ENCODE measurements around the gene ACOT12. TPM values are rescaled to one million over a fixed set of nuclear protein-coding genes. Genes with fewer than 3 reads are reported as not detected.

The ACOT12 gene
- total and polyA plus RNA-seq, 3 experiments from 2014 or later = not detected

DNA sequence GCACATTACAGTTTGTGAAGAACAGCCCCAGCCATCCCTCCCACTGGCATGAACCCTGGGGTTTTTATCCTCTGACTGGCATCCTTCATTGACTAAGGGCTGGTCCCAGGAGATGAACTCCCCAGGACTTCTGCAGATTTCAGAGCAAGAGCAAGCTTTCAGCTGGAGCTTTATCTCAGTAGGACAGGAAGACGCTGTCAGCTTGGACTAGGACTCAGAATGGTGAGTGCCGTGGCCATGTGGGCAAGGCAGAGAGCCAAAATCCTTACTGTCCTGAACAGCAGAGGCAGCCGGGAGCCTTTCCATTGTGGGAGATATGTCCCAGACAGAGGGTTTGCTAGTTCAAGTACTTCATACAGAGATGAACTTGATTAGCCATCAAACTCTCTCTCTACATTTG, 3.2 kb upstream of the ACOT12 start:
- Histone ChIP-seq H3K36me3 (ENCODE audit: insufficient read depth, low read length) (no peaks in the 10 kb centered on the region), H3K27ac (ENCODE audit: low read depth, low read length) (no peak overlapping the region), H3K4me1 (ENCODE audit: insufficient read depth, low read length) (no peaks in the 10 kb centered on the region), H3K4me3 (ENCODE audit: low read length) (no peak overlapping the region), H3K27me3 (ENCODE audit: insufficient read depth, low read length, poor library complexity, severe bottlenecking) (peaks cover 4% of the 10 kb centered on the region), H3K9me3 (ENCODE audit: low read length) (no peaks in the 10 kb centered on the region)
- ChIA-PET CTCF (no interaction called here), POLR2A (no interaction called here)
- Mint-ChIP-seq H3K4me3 (no peak overlapping the region), H3K36me3 (peaks cover 0 to 7% (median 0%) of the 10 kb centered on the region in 3 donors), H3K27me3 (peaks cover 68 to 69% of the 10 kb centered on the region in 2 donors), H3K9me3 (peaks cover 0 to 9% (median 5%) of the 10 kb centered on the region in 5 donors), H3K4me1 (peaks cover 0 to 10% (median 2%) of the 10 kb centered on the region in 3 donors), H3K27ac (no peak overlapping the region)
- no peak for DNase-seq

DNA sequence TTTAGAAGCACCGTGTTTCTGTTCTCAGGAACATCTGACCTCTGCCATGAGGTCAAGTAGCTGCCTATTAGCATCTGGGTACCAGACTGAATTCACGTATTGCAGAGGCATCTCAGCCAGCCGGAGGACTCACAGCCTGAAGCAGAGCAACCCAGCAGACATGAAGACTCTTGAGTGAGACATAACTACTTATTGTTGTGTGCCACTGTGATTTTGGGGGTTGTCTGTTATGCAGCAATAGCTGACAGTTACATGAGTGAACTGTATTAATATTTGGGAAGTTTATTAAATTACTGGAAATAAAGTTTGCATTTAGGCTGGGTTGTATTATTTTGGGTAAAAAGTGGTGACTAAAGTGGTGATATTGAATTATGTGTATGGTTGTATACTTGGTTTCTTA, 1.3 kb upstream of the ACOT12 start:
- Histone ChIP-seq H3K27me3 (ENCODE audit: insufficient read depth, low read length, poor library complexity, severe bottlenecking) (peaks cover 4% of the 10 kb centered on the region), H3K27ac (ENCODE audit: low read depth, low read length) (no peak overlapping the region), H3K36me3 (ENCODE audit: insufficient read depth, low read length) (no peaks in the 10 kb centered on the region), H3K9me3 (ENCODE audit: low read length) (no peaks in the 10 kb centered on the region), H3K4me3 (ENCODE audit: low read length) (no peak overlapping the region), H3K4me1 (ENCODE audit: insufficient read depth, low read length) (no peaks in the 10 kb centered on the region)
- Mint-ChIP-seq H3K27ac (no peak overlapping the region), H3K36me3 (peaks cover 0 to 3% (median 0%) of the 10 kb centered on the region in 3 donors), H3K4me1 (peaks cover 0 to 10% (median 2%) of the 10 kb centered on the region in 3 donors), H3K9me3 (peaks cover 0 to 5% (median 5%) of the 10 kb centered on the region in 5 donors), H3K27me3 (peaks cover 71 to 76% of the 10 kb centered on the region in 2 donors), H3K4me3 (no peak overlapping the region)
- DNase-seq = no peak
- ChIA-PET CTCF (no interaction called here), POLR2A (no interaction called here)

- ChIA-PET CTCF (no interaction called here), POLR2A (no interaction called here)
- Histone ChIP-seq H3K27ac (ENCODE audit: low read depth, low read length) (no peak overlapping the region), H3K36me3 (ENCODE audit: insufficient read depth, low read length) (no peaks in the 10 kb centered on the region), H3K4me3 (ENCODE audit: low read length) (no peak overlapping the region), H3K27me3 (ENCODE audit: insufficient read depth, low read length, poor library complexity, severe bottlenecking) (peaks cover 4% of the 10 kb centered on the region), H3K9me3 (ENCODE audit: low read length) (no peaks in the 10 kb centered on the region), H3K4me1 (ENCODE audit: insufficient read depth, low read length) (no peaks in the 10 kb centered on the region)
- Mint-ChIP-seq H3K4me3 (peak overlapping the region in 2 of 7 donors; percentile 9 to 15), H3K27me3 (peaks cover 58 to 73% of the 10 kb centered on the region in 2 donors), H3K4me1 (peaks cover 0 to 10% (median 2%) of the 10 kb centered on the region in 3 donors), H3K27ac (no peak overlapping the region), H3K36me3 (peaks cover 0 to 3% (median 0%) of the 10 kb centered on the region in 3 donors), H3K9me3 (peaks cover 0 to 5% (median 5%) of the 10 kb centered on the region in 5 donors)
- no peak for DNase-seq
These were observed 528 bp downstream of the ACOT12 start for GRCh38 chr5:81393430-81393782.

DNA sequence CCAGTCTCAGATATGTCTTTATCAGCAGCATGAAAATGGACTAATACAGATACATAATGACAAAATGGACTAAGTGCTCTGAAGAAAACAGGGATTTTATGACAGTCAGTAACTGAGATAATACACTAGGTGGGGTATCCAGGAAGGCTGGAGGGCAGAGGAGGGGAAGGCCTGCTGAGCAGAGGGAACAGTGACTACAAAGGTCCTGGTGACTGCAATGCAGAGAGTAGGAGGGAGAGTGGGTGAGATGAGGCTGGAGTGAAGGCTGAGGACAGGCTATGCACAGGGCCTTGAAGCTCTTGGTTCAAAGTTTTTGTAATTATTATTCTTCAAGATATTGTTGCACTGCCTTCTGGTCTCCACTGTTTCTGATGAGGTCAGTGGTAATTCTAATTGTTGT, 4.9 kb downstream of the ACOT12 start:
- H3K27me3 Mint-ChIP-seq = peaks cover 22 to 54% of the 10 kb centered on the region in 2 donors
- ChIA-PET POLR2A (no interaction called here), CTCF (no interaction called here)
- H3K27ac ChIP-seq (ENCODE audit: low read depth, low read length) = no peak overlapping the region
- DNase-seq = no peak
- H3K4me1 ChIP-seq (ENCODE audit: insufficient read depth, low read length) = no peaks in the 10 kb centered on the region
- no peaks in the 10 kb centered on the region for H3K9me3 ChIP-seq (ENCODE audit: low read length)
- peaks cover 0 to 6% (median 2%) of the 10 kb centered on the region in 3 donors for H3K4me1 Mint-ChIP-seq
- peaks cover 4% of the 10 kb centered on the region for H3K27me3 ChIP-seq (ENCODE audit: insufficient read depth, low read length, poor library complexity, severe bottlenecking)
- no peaks in the 10 kb centered on the region for H3K36me3 ChIP-seq (ENCODE audit: insufficient read depth, low read length)
- H3K4me3 ChIP-seq (ENCODE audit: low read length) = no peak overlapping the region
- no peaks in the 10 kb centered on the region for H3K36me3 Mint-ChIP-seq
- H3K4me3 Mint-ChIP-seq = no peak overlapping the region
- no peak overlapping the region for H3K27ac Mint-ChIP-seq
- peaks cover 0 to 3% (median 0%) of the 10 kb centered on the region in 5 donors for H3K9me3 Mint-ChIP-seq

DNA sequence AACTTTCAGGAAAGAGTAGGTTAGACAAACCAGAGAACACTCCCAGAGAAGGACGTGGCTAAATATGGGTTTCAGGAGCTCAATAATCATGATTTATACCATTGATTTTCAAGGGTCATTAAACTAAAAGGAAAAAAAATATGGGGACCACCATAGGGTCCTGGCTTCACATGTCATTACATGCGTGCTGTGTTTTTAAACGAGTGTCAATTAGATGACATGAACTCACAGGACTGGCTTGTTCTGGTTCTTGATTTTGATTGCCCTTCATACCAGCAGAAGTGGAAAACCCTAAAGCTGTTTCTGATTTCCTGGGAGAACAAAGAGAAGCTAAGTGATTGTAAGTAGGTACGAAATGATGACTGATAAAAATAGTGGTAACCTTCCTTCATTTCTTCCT, 5.8 kb downstream of the ACOT12 start:
- DNase-seq = no peak
- peaks cover 17 to 49% of the 10 kb centered on the region in 2 donors for H3K27me3 Mint-ChIP-seq

GRCh38 chr5:81383867-81384266, 10.1 kb downstream of the ACOT12 start:
- no peak overlapping the region for H3K4me3 Mint-ChIP-seq
- H3K36me3 Mint-ChIP-seq = no peaks in the 10 kb centered on the region
- peak overlapping the region in 1 of 8 donors; percentile 46 for H3K27ac Mint-ChIP-seq
- Histone ChIP-seq H3K36me3 (ENCODE audit: insufficient read depth, low read length) (no peaks in the 10 kb centered on the region), H3K9me3 (ENCODE audit: low read length) (no peaks in the 10 kb centered on the region), H3K27ac (ENCODE audit: low read depth, low read length) (no peak overlapping the region), H3K4me3 (ENCODE audit: low read length) (no peak overlapping the region), H3K27me3 (ENCODE audit: insufficient read depth, low read length, poor library complexity, severe bottlenecking) (no peaks in the 10 kb centered on the region), H3K4me1 (ENCODE audit: insufficient read depth, low read length) (no peaks in the 10 kb centered on the region)
- H3K4me1 Mint-ChIP-seq = no peaks in the 10 kb centered on the region
- DNase-seq = no peak
- H3K9me3 Mint-ChIP-seq = no peaks in the 10 kb centered on the region
- ChIA-PET POLR2A (no interaction called here), CTCF (no interaction called here)
- H3K27me3 Mint-ChIP-seq = peaks cover 0 to 15% of the 10 kb centered on the region in 2 donors

More for the DNA sequence above, 5.8 kb downstream of the ACOT12 start:
- Mint-ChIP-seq H3K4me3 (no peak overlapping the region), H3K4me1 (peaks cover 0 to under 1% (median 0%) of the 10 kb centered on the region in 3 donors), H3K36me3 (no peaks in the 10 kb centered on the region), H3K9me3 (no peaks in the 10 kb centered on the region), H3K27ac (no peak overlapping the region)
- Histone ChIP-seq H3K36me3 (ENCODE audit: insufficient read depth, low read length) (no peaks in the 10 kb centered on the region), H3K4me1 (ENCODE audit: insufficient read depth, low read length) (no peaks in the 10 kb centered on the region), H3K27ac (ENCODE audit: low read depth, low read length) (no peak overlapping the region), H3K9me3 (ENCODE audit: low read length) (no peaks in the 10 kb centered on the region), H3K4me3 (ENCODE audit: low read length) (no peak overlapping the region), H3K27me3 (ENCODE audit: insufficient read depth, low read length, poor library complexity, severe bottlenecking) (no peaks in the 10 kb centered on the region)
- CTCF ChIA-PET = interaction anchor here (0.8 kb wide), 1 partner anchor 11 kb away, joined by 3 read pairs; no protein-coding TSS in a partner anchor
- POLR2A ChIA-PET = no interaction called here

DNA sequence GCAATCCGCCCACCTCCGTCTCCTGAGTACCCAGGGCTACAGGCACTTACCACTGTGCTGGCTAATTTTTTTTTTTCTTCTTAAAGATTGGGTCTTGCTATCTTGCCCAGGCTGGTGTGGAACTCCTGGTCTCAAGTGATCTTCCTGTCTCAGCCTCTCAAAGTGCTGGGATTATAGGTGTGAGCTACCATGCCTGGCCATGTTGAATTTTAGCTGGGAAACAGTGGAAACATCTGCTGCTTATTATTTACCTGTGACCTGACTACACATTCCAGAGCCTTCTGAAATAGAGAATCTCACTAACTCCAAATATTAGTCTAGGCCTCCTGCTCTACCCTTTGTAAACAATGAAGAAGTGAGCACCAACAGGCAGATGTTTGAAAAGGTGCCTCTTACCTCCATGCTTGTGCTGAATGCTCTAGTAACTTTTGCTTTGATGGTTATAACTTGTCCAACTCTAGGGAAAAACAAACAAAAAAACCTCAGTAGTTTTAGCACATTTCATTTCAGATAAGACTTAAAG, 22.5 kb downstream of the ACOT12 start:
- DNase-seq = no peak
- no peaks in the 10 kb centered on the region for H3K36me3 ChIP-seq (ENCODE audit: insufficient read depth, low read length)
- ChIA-PET POLR2A (no interaction called here), CTCF (no interaction called here)
- Mint-ChIP-seq H3K4me1 (no peaks in the 10 kb centered on the region), H3K27ac (no peak overlapping the region), H3K4me3 (no peak overlapping the region), H3K9me3 (no peaks in the 10 kb centered on the region), H3K27me3 (peaks cover 2 to 23% of the 10 kb centered on the region in 2 donors), H3K36me3 (peaks cover 0 to 1% (median 0%) of the 10 kb centered on the region in 3 donors)
- H3K27me3 ChIP-seq (ENCODE audit: insufficient read depth, low read length, poor library complexity, severe bottlenecking) = no peaks in the 10 kb centered on the region
- H3K4me1 ChIP-seq (ENCODE audit: insufficient read depth, low read length) = no peaks in the 10 kb centered on the region
- no peak overlapping the region for H3K4me3 ChIP-seq (ENCODE audit: low read length)
- H3K9me3 ChIP-seq (ENCODE audit: low read length) = no peaks in the 10 kb centered on the region
- no peak overlapping the region for H3K27ac ChIP-seq (ENCODE audit: low read depth, low read length)

DNA sequence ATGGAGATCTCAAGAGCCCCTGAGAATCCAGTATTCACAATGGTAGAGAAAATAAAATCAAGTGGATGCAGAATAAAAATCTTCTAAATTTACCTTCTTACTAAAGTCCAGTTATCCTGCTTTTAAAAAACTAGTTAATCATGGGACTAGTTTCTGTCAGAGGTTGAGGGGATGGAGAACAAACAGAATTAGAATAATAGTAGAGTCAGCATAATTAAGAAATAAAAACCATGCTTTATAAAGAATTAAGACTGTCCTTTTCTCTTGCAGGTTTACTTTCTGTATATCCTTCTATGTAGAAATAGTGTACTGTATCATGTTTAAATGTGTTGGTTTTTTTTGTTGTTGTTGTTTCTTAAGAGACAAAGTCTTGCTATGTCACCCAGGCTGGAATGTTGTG, 23.0 kb downstream of the ACOT12 start:
- H3K4me3 ChIP-seq (ENCODE audit: low read length) = no peak overlapping the region
- H3K9me3 ChIP-seq (ENCODE audit: low read length) = no peaks in the 10 kb centered on the region
- no peaks in the 10 kb centered on the region for H3K27me3 ChIP-seq (ENCODE audit: insufficient read depth, low read length, poor library complexity, severe bottlenecking)
- Mint-ChIP-seq H3K4me3 (no peak overlapping the region), H3K27me3 (peaks cover 0 to 22% of the 10 kb centered on the region in 2 donors), H3K9me3 (no peaks in the 10 kb centered on the region), H3K4me1 (no peaks in the 10 kb centered on the region), H3K36me3 (peaks cover 0 to 1% (median 0%) of the 10 kb centered on the region in 3 donors), H3K27ac (no peak overlapping the region)
- CTCF ChIA-PET = no interaction called here
- H3K27ac ChIP-seq (ENCODE audit: low read depth, low read length) = no peak overlapping the region
- no peak for DNase-seq
- H3K36me3 ChIP-seq (ENCODE audit: insufficient read depth, low read length) = no peaks in the 10 kb centered on the region
- POLR2A ChIA-PET = no interaction called here
- H3K4me1 ChIP-seq (ENCODE audit: insufficient read depth, low read length) = no peaks in the 10 kb centered on the region
